SKM-1 (cell line): Measurements from ENCODE around the gene SMYD2.

Experiments used
- DNase-seq: peaks from one replicate; lab custom pipeline; 2025; ENCODE audit not compliant: unreplicated experiment; lab: John Stamatoyannopoulos, UW

Gene SMYD2

DNA sequence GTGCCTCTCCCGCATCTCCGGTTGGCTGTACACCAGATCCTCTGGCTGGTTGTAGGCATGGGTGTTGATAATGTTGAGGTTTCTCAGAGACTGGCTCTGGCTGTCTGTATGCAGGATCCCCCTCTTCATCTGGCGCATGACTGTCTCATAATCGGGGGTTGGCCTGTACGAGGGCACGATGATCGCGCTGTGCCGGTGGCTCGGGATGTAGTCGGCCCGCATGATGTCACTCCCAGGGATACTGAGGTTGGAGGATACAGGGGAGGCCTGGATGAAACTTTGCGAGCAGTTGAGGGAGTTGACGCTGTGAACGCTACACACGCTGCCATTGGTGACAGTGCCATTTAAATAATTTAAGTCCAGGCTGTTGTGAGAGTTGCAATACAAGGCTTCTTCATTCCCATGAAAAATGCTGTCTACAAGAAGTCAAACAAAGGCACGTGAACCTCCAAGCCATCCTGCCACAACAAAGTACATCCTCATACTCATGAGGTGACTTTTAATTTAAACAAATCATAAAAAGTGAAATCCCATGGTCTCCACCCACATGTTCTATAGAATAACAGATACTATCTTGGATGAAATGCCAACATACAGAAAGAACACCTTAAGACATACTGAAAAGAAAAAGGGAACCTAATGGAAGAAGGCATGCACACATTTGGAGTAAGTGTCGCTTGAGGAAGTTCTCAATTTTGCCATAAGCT is 103.6 kb downstream of the SMYD2 start:
- no peak for DNase-seq

DNA sequence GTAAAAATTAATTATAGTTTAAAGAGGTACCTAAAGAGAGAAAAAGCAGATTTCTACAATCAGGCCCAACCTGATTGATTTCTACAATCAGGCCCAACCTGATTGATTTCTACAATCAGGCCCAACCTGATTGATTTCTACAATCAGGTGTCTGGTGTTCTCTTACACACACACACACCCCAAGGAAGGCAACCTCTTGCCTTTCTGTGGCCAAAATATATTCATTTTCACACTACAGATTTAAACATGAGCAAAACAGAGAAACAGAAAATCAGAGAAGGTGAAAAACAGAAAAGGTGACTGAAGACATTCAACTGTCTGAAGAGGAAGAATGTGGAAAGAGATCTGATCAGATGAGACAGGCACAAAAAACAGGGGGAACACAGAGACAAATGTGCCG is 104.5 kb downstream of the SMYD2 start:
- DNase-seq, result no peak

DNA sequence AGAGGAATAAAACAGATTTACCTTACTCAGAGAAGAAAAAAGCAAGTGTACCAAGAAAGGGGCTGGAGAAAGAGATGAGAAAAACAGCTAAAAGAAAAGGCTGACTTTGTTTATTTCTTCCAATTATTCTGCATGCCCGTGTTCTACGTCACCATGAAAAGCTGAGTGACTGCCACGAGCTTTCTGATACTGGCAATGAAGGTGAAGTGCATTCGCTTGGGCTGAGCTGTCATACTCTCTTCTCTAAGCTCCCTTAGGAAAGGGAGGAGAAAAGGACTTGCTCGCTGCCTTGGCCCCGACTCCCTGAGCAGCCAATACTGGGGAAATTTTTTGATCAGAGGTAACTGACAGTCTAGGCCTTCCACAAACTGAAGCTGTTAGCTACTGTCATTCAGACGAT is 105.4 kb downstream of the SMYD2 start:
- DNase-seq, result no peak
